NB4 (cell line): ENCODE results near the gene SDC3.

Experiments
- CTCF ChIP-seq: IDR thresholded peaks from one replicate; pipeline ENCODE4 v1.5.1; 2012; ENCODE audit warnings: low read depth, low read length
- MAX ChIP-seq: IDR thresholded peaks from 2 replicates; pipeline ENCODE4 v1.6.1; 2011; ENCODE audit warnings: low read depth, low read length
- MYC ChIP-seq: IDR thresholded peaks from 2 replicates; pipeline ENCODE4 v1.6.1; 2011; ENCODE audit warnings: low read depth, low read length
- POLR2A ChIP-seq: IDR thresholded peaks from 2 replicates; pipeline ENCODE4 v1.6.1; 2011; ENCODE audit warnings: mild to moderate bottlenecking; ENCODE audit not compliant: insufficient read length; ENCODE audit errors: extremely low read depth

GRCh38 chr1:30927448-30927847 is 18.9 kb upstream of the SDC3 start:
- TF ChIP-seq CTCF (no peak), POLR2A (no peak), MAX (no peak), MYC (no peak)
